ENCODE results near the gene NFKBIZ.

NFKBIZ gene

DNA sequence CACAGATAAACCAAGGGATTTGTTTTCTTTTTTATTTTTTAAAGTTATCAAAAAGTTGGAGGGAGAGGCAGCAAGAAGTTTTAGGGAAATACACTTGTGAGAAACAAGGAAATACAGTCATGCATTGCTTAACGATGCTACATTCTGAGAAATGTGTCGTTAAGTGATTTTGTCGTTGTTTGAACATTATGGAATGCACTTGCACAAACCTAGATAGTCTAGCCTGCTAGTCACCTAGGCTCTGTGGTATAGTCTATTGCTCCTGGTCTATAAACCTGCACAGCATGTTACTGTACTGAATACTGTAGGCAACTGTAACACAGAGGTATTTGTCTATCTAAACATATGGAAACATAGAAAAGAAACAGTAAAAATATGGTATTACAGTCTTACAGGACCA, 2.0 kb upstream of the NFKBIZ start:
- POLR2A ChIA-PET (ENCODE audit: low non-redundant PET): no interaction called here
- no peak for TF ChIP-seq CTCF (conservative IDR thresholded peaks at IDR 0.05; ENCODE audit: low read depth)
- no peak for DNase-seq (ENCODE audit: low spot score)
- CTCF ChIA-PET: interaction anchor here (0.5 kb wide), 1 partner anchor 578 kb away, joined by 3 read pairs; no protein-coding TSS in a partner anchor
- no peak overlapping the region for H3K27ac ChIP-seq

DNA sequence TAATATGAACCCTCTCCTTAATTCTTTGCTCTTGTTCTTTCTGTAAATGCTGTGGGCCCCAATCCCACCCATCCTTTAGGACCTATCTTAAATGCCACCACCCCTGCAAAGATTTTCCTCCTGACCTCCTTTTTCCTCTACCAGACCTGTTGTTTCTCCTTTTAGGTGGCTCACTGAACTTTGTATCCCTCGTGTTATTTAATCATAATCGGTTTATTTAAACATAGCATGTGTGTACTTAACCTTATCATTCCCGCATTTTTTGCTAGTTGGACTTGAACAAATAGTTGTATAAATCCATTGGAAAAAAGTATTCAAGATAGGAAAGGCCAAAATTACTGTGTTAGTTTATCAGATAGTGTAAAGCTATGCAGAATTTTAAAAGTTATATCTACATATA, 988 bp upstream of the NFKBIZ start:
- TF ChIP-seq CTCF (conservative IDR thresholded peaks at IDR 0.05; ENCODE audit: low read depth): no peak
- peak overlapping the region; percentile 90 for H3K27ac ChIP-seq
- DNase-seq (ENCODE audit: low spot score): no peak
- ChIA-PET POLR2A (ENCODE audit: low non-redundant PET) (interaction anchor here (1.7 to 2.0 kb wide), 2 partner anchors 21 to 31 kb away, joined by 7 to 15 read pairs; no protein-coding TSS in a partner anchor), CTCF (no interaction called here)

GRCh38 chr3:101849714-101850245, 466 bp downstream of the NFKBIZ start:
- TF ChIP-seq CTCF (conservative IDR thresholded peaks at IDR 0.05; ENCODE audit: low read depth): 0 out of 2 replicates have a peak, but pooled peaks have one; percentile 14
- peak overlapping the region; percentile 90 for H3K27ac ChIP-seq
- ChIA-PET CTCF (interaction anchor here (0.6 to 1.4 kb wide), 4 partner anchors 22 to 376 kb away, joined by 4 to 7 read pairs (median 4); no protein-coding TSS in a partner anchor), POLR2A (ENCODE audit: low non-redundant PET) (interaction anchor here (0.6 to 2.0 kb wide), 7 partner anchors 8 to 310 kb away, joined by 3 to 15 read pairs (median 3); no protein-coding TSS in a partner anchor)
- no peak for DNase-seq (ENCODE audit: low spot score)

- ChIA-PET POLR2A (ENCODE audit: low non-redundant PET) (interaction anchor here (0.6 to 2.0 kb wide), 4 partner anchors 8 to 310 kb away, joined by 3 to 15 read pairs (median 3); no protein-coding TSS in a partner anchor), CTCF (interaction anchor here (0.7 to 1.4 kb wide), 3 partner anchors 23 to 375 kb away, joined by 4 to 7 read pairs (median 5); no protein-coding TSS in a partner anchor)
- TF ChIP-seq CTCF (conservative IDR thresholded peaks at IDR 0.05; ENCODE audit: low read depth): no peak
- no peak for DNase-seq (ENCODE audit: low spot score)
- peak overlapping the region; percentile 90 for H3K27ac ChIP-seq
Measured at GRCh38 chr3:101850246-101851051, 1.1 kb downstream of the NFKBIZ start.

- no peak for DNase-seq (ENCODE audit: low spot score)
- no peak for TF ChIP-seq CTCF (conservative IDR thresholded peaks at IDR 0.05; ENCODE audit: low read depth)
- CTCF ChIA-PET: no interaction called here
- H3K27ac ChIP-seq: no peak overlapping the region
- POLR2A ChIA-PET (ENCODE audit: low non-redundant PET): no interaction called here
Measured at GRCh38 chr3:101851072-101851770, 1.9 kb downstream of the NFKBIZ start.
